K562 (cell line): ENCODE results near the gene ERAL1. TPM values are rescaled to one million over a fixed set of nuclear protein-coding genes. Genes with fewer than 3 reads are reported as not detected.
"Not testable (repeated sequence)": the region's sequence is repeated elsewhere in the genome, so short reads cannot be mapped to it uniquely, and the experiment has no call there.

Source experiments
- ATAC-seq: fragments of 200-7000 bp; cut with Tn5 transposase; 3 replicates; pipeline ENCODE4 v1.9.1; 2020; ENCODE audit warnings: moderate library complexity
- BruUV-seq: library from RNA; stranded (reverse); fragments of 400-500 nt; replicated peaks from 2 replicates; lab custom pipeline; 2021; lab: Mats Ljungman, UMichigan
- CTCF ChIA-PET: fragments of 300-600 bp; formaldehyde crosslinking; extraction: SDS; loops from one replicate; lab custom pipeline; 2021; ENCODE audit warnings: low intra/inter-chr PET ratio; lab: Yijun Ruan, JAX
- POLR2A ChIA-PET: fragments of 300-600, 350-650 bp; sonication (Branson Sonifier 250); formaldehyde crosslinking; extraction: SDS; loops from one replicate; lab custom pipeline; 2021; ENCODE audit warnings: antibody characterized with exemption, inconsistent platforms; lab: Yijun Ruan, JAX
- DNase-seq, 4 experiments: peaks; one replicate each; pipeline versions ENCODE4 v3.0.0 to v3.0.0-alpha.2; 2011 to 2018; ENCODE audit warnings: low spot score in 3 of 4, mixed read lengths in 3 of 4; ENCODE audit errors: extremely low read depth in 1 of 4
- FAIRE-seq: peaks from 2 replicates; lab custom pipeline; 2011; peaks lifted over from hg19 to GRCh38; lab: Jason Lieb, UNC
- H2AFZ ChIP-seq: 2 replicates; pipeline ENCODE4 v1.6.0; 2011; ENCODE audit warnings: low read depth, low read length, control low read depth, inconsistent platforms
- H3K27ac ChIP-seq: fragments of 200-600 bp; 3 replicates; pipeline ENCODE4 v1.8.0; 2011; ENCODE audit warnings: low read depth, mild to moderate bottlenecking, control low read depth, inconsistent platforms, low read length, moderate library complexity, mixed read lengths; ENCODE audit errors: extremely low read depth
- H3K27me3 ChIP-seq, 2 experiments: fragments of 300-600 bp in 1 of 2; 2 replicates in 1 of 2; 3 replicates in 1 of 2; pipeline versions ENCODE4 v1.6.0 to v1.8.0; 2011; ENCODE audit warnings: inconsistent platforms in 2 of 2, low read length in 2 of 2, mild to moderate bottlenecking in 1 of 2, mixed read lengths in 1 of 2, moderate library complexity in 1 of 2; ENCODE audit not compliant: control insufficient read depth in 2 of 2, insufficient read depth in 2 of 2
- H3K36me3 ChIP-seq: fragments of 300-600 bp; 3 replicates; pipeline ENCODE4 v1.8.0; 2011; ENCODE audit warnings: mild to moderate bottlenecking, low read length, inconsistent platforms; ENCODE audit not compliant: control insufficient read depth, insufficient read depth
- H3K4me1 ChIP-seq, 2 experiments: fragments of 200-600 bp in 1 of 2; replicated peaks in 1 of 2; 2 replicates in 1 of 2; 3 replicates in 1 of 2; pipeline versions ENCODE4 v1.5.1 to v1.8.0; 2011; ENCODE audit warnings: inconsistent platforms in 2 of 2, low read length in 2 of 2, mild to moderate bottlenecking in 1 of 2, mixed read lengths in 1 of 2, moderate library complexity in 1 of 2; ENCODE audit not compliant: control insufficient read depth in 2 of 2, insufficient read depth in 2 of 2
- H3K4me2 ChIP-seq: 2 replicates; pipeline ENCODE4 v1.6.1; 2011; ENCODE audit warnings: low read length, control low read depth, inconsistent platforms, mixed read lengths; ENCODE audit not compliant: insufficient read depth
- H3K4me3 ChIP-seq: fragments of 200-600 bp; sonication (generic), shearing (Covaris generic); 2 replicates; pipeline ENCODE4 v1.5.1; 2016; ENCODE audit warnings: control low read depth, inconsistent platforms
- H3K79me2 ChIP-seq: fragments of 200-600 bp; 3 replicates; pipeline ENCODE4 v1.8.0; 2011; ENCODE audit warnings: low read length, inconsistent platforms; ENCODE audit not compliant: control insufficient read depth, insufficient read depth
- H3K9ac ChIP-seq, 2 experiments: 2 replicates each; pipeline versions ENCODE4 v1.6.0 to v1.6.1; 2011; ENCODE audit warnings: low read depth in 2 of 2, low read length in 2 of 2, control low read depth in 1 of 2, inconsistent platforms in 1 of 2, mild to moderate bottlenecking in 1 of 2, mixed read lengths in 1 of 2; ENCODE audit not compliant: insufficient read depth in 1 of 2
- H3K9me1 ChIP-seq: one replicate; pipeline ENCODE4 v1.6.0; 2011; ENCODE audit warnings: inconsistent platforms, mild to moderate bottlenecking, low read length, moderate library complexity; ENCODE audit not compliant: control insufficient read depth, insufficient read depth
- H3K9me3 ChIP-seq: replicated peaks from 2 replicates; pipeline ENCODE4 v1.5.1; 2011; ENCODE audit warnings: low read depth, low read length, inconsistent platforms; ENCODE audit not compliant: control insufficient read depth, insufficient read depth
- H4K20me1 ChIP-seq: replicated peaks from 2 replicates; pipeline ENCODE4 v1.6.1; 2011; ENCODE audit warnings: low read length, inconsistent platforms, mixed read lengths; ENCODE audit not compliant: control insufficient read depth, insufficient read depth
- CEBPB ChIP-seq: fragments of 450-650 bp; IDR thresholded peaks from 2 replicates; pipeline ENCODE4 v1.6.1; 2016; ENCODE audit warnings: missing genetic modification characterization, missing compliant biosample characterization
- WGBS: fragments of 100-300 bp; shearing (Covaris generic); methylation state at CpG from one replicate; pipeline ENCODE4 v1.1.6; 2016; ENCODE audit warnings: low coverage, mixed read lengths; ENCODE audit not compliant: insufficient coverage; ENCODE audit errors: missing lambda C conversion rate; 5-methylcytosine and 5-hydroxymethylcytosine counted together
- in situ Hi-C: fragments of 300-500 bp; cut with MboI; formaldehyde crosslinking; loops from 4 replicates; pipeline ENCODE4 v1.15.0; 2018; ENCODE audit warnings: inconsistent platforms, mixed read lengths
- intact Hi-C: fragments of 100-400 bp; cut with micrococcal nuclease; formaldehyde crosslinking; loops from 2 replicates; pipeline ENCODE4 v1.14.2; 2022
- polyA plus RNA-seq, 8 experiments: library from polyadenylated mRNA; depleted of rRNA in 4 of 8; stranded (reverse) in 5 of 8; unstranded in 3 of 8; fragments of >200 nt; fragmentation: Nextera tagmentation in 2 of 8; fragmentation: Illumina TruSeq in 1 of 8; extraction: Ambion mirVana in 2 of 8; extraction: Trizol in 1 of 8; gene quantifications; 2 replicates each; pipeline versions ENCODE4 v1.2.1 to v1.2.3, GENCODE V29; 2011 to 2014; ENCODE audit warnings: inconsistent platforms in 1 of 8, missing spikeins in 1 of 8
- total RNA-seq, 7 experiments: library from RNA; depleted of rRNA in 6 of 7; stranded (reverse); fragments of >200 nt in 6 of 7; fragmentation: Illumina TruSeq in 2 of 7; extraction: Trizol in 2 of 7; gene quantifications; 2 replicates each; pipeline versions ENCODE4 v1.2.1 to v1.2.3, GENCODE V29; 2011 to 2021; ENCODE audit warnings: low replicate concordance in 1 of 7

ERAL1 gene
- total and polyA plus RNA-seq, 9 of the 15 experiments (the other 6 are each of a cell fraction or from before 2014, with no cell fraction given) = 37.5 to 351 (median 106) TPM

- peaks cover 24% of the 10 kb centered on the region for H3K36me3 ChIP-seq
- CTCF ChIA-PET, in situ Hi-C loops, DNase-seq, H2AFZ ChIP-seq, intact Hi-C loops, H4K20me1 ChIP-seq, H3K4me3 ChIP-seq, FAIRE-seq, H3K27ac ChIP-seq, H3K9me1 ChIP-seq, ATAC-seq, H3K9me3 ChIP-seq, H3K4me2 ChIP-seq, H3K27me3 ChIP-seq, BruUV-seq: not testable (repeated sequence)
- H3K79me2 ChIP-seq = peaks cover 49% of the 10 kb centered on the region
- POLR2A ChIA-PET = interaction anchor here (0.6 to 1.5 kb wide), 5 partner anchors 8 to 166 kb away, joined by 3 to 5 read pairs (median 3); no protein-coding TSS in a partner anchor
- peaks cover 21 to 32% of the 10 kb centered on the region in 2 experiments for H3K4me1 ChIP-seq
- peak; percentile 41 for TF ChIP-seq CEBPB (tag)
- peak overlapping the region in 1 of 2 experiments; percentile 41; a peak in 1 of 4 replicates for H3K9ac ChIP-seq
- WGBS = 84% methylated on average over 16 of the region's 16 CpGs
These were observed 38.7 kb downstream of the ERAL1 start for GRCh38 chr17:28893248-28894183.
